Activated T-helper 9 cell treated with anti-CD3 and anti-CD28 coated beads, Interleukin-2, amount 50 U/mL, for 16 hours (primary cell): ENCODE data around the gene CASZ1.

ENCODE experiments used
- DNase-seq: peaks from one replicate; pipeline ENCODE4 v3.0.0-alpha.2; 2020; ENCODE audit warnings: low read depth

Gene CASZ1

DNA sequence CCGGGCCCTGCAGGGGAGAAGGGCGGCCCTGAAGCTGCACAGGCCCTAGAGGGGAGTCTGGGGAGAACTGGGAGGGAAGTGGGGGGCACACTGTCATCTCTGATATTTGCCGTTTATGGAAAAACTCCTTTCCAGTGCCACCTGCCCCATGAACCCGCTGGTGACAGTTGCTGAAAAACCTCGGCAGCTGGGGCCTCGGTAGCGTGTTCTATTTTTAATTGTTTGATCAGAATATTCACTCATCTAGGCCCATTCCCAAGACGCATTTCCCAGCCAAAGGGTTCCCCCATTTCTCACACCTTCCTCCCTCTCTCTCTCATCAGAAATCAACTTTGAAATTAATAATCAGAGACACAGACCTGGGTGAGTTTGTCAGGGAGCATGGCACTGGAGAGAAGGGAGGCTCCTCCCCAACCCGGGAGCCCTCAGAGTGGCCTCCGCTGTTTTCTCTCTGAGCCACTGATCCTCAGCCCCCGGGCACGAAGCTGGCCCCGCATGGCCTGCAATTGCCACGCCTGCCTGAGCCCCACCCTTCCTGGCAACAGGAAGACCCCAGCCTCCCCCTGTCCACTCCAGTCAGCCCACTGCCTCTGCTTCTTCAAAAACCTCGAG, 111.1 kb downstream of the CASZ1 start:
- DNase-seq: no peak

GRCh38 chr1:10684221-10684620, 112.2 kb downstream of the CASZ1 start:
- no peak for DNase-seq

GRCh38 chr1:10682449-10683309, 113.8 kb downstream of the CASZ1 start:
- no peak for DNase-seq

GRCh38 chr1:10682108-10682445, 114.4 kb downstream of the CASZ1 start:
- no peak for DNase-seq

- DNase-seq: no peak
Observed at GRCh38 chr1:10681296-10682107, 114.9 kb downstream of the CASZ1 start.

- no peak for DNase-seq
Observed at GRCh38 chr1:10680487-10680886, 116.0 kb downstream of the CASZ1 start.

GRCh38 chr1:10679496-10680220, 116.8 kb downstream of the CASZ1 start:
- no peak for DNase-seq

- no peak for DNase-seq
Observed at GRCh38 chr1:10678852-10679251, 117.6 kb downstream of the CASZ1 start.

GRCh38 chr1:10678402-10678801, 118.0 kb downstream of the CASZ1 start:
- no peak for DNase-seq

DNA sequence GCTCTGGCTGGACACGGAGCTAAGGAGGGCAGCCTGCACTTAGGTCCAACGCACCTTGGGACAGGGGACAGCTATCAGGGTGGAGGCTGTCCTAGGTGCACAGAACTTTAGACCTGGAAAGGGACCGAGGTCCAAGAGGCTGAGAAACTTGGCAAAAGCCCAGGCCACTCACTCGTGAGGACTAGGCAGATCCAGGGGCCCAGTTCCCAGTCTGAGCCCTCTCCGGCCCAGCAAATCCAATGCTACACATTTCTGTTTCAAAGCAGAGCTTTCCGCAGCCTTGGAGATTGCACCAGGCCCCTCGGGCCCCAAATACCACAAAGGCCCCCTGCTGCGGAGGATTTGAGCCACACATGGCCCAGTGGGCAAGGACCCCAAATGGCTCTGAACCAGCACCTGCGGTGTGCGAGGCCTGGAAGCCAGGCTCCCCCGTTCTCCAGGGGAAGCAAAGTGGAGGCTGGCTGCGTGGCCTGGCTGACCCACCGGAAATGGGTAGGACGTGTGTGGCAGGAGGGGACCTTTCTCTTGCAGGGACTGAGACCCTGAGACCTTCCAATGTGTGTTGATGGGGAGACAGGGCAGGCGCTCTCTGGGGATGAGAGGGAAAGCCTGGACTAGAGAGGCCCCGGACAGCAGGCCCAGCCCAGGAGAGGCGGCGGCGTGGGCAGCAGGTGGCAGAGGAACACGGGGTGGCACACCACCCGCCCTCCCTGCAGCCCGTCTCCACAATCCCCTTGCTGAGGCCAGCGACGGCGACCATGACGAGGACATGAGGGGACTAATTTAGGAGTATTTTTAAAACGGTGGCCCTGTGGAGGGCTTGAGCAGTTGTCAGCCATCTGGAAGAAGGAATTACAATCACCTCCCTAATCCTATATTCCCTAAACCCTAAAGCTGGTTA, 118.7 kb downstream of the CASZ1 start:
- DNase-seq: no peak

GRCh38 chr1:10676963-10677362, 119.5 kb downstream of the CASZ1 start:
- no peak for DNase-seq

DNA sequence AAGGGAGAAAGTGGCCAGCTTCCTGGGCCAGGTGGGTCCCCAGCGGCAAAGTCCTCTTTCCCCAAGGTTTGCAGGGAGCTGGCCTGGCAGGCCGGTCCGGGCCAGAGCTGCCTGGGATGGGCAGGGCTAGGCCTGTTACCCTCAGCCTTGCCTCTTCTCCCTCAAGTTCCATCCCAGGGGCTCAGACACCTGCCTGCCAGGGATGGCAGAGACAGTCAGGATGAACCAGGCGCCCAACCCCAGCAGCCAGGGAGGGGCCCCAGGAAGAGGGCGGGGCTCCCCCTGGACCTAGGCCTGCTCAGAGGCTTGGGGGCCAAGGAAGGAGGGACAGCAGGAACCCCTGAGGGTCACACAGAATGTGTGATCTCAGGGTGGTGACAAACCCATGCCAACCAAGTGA, 120.6 kb downstream of the CASZ1 start:
- DNase-seq: no peak

- DNase-seq: no peak
Observed at GRCh38 chr1:10674700-10675609, 121.5 kb downstream of the CASZ1 start.

- DNase-seq: no peak
Observed at GRCh38 chr1:10674222-10674621, 122.2 kb downstream of the CASZ1 start.

DNA sequence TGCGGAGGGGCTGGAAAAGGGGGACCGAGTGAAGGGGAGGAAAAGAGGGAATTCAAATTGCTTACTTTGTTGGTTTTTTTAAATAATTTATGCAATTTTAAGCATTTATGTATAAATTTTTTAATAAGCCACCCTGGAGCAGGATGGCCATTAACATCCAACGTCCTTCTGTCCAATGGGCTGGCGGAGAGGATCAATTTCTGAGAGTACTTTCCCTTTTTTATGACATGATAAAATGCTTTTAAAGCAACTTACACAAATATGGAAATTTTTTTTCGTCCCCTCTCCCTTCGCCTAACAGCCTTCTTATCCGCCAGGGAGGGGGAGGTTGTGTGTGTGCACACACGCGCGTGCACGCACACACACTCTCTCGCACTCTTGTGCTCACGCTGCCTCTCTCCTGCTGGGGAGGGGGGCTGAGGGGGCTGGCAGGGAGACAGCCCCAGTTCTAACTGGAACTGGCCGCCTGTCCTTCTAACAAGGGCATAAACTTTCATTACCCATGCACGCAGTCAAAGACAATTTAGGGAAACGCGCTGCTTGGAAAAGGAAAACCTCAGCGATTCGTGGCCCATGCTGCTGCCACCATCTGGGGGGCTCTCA, 123.2 kb downstream of the CASZ1 start:
- no peak for DNase-seq

GRCh38 chr1:10672343-10673050, 123.9 kb downstream of the CASZ1 start:
- no peak for DNase-seq

GRCh38 chr1:10671622-10672342, 124.7 kb downstream of the CASZ1 start:
- DNase-seq: no peak

GRCh38 chr1:10671090-10671489, 125.4 kb downstream of the CASZ1 start:
- DNase-seq: no peak
